Astrocyte of the spinal cord (primary cell): Measurements from ENCODE around the gene SHANK3.

Experiments
- DNase-seq: peaks from one replicate; pipeline ENCODE4 v3.0.0; 2011; ENCODE audit warnings: low read depth, low spot score
- H3K4me3 ChIP-seq: 2 replicates; pipeline ENCODE4 v1.5.1; 2011; ENCODE audit warnings: low read depth, mild to moderate bottlenecking, low read length, moderate library complexity
- CTCF ChIP-seq: IDR thresholded peaks from 2 replicates; pipeline ENCODE4 v1.5.1; 2012; ENCODE audit warnings: low read depth, mild to moderate bottlenecking, low read length, inconsistent platforms
- in situ Hi-C: cut with HindIII; loops from 2 replicates; pipeline ENCODE4 v1.10.0; 2017; ENCODE audit warnings: low sequenced_read_pairs

The SHANK3 gene

GRCh38 chr22:50688448-50688847 is 15.8 kb downstream of the SHANK3 start:
- H3K4me3 ChIP-seq = no peak overlapping the region
- TF ChIP-seq CTCF = no peak
- in situ Hi-C loops = no loop called here
- no peak for DNase-seq

GRCh38 chr22:50691521-50691920 is 18.9 kb downstream of the SHANK3 start:
- DNase-seq = peak; percentile 35
- peak; percentile 57 for TF ChIP-seq CTCF
- in situ Hi-C loops = no loop called here

GRCh38 chr22:50693462-50693861 is 20.8 kb downstream of the SHANK3 start:
- no peak for DNase-seq
- no peak overlapping the region for H3K4me3 ChIP-seq
- in situ Hi-C loops = no loop called here
- no peak for TF ChIP-seq CTCF

More at GRCh38 chr22:50691521-50691920, 18.9 kb downstream of the SHANK3 start:
- H3K4me3 ChIP-seq = no peak overlapping the region

DNA sequence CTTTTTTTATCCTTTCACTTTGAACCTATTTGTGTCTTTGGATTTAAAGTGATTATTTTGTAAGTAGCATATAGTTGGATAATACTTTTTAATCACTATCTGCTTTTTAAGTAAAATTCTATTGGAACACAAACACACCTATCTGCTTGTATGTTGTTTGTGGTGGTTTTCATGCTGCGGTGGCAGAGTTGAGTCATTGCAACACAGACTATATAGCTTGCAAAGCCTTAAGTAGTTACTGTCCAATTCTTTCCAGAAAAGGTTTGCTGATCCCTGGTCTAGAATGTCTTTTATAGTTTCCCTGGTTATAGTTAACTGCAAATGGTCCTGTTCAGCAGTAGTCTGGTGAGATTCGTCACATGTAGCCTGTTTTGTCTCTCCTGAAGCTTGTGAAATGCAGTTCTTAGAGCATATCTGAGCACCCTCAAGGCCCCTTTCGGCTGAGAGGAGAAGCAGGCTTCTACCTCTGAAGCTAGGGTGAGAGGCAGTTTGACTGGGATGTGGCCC is 21.5 kb downstream of the SHANK3 start:
- no peak overlapping the region for H3K4me3 ChIP-seq
- DNase-seq = peak; percentile 8
- in situ Hi-C loops = no loop called here
- no peak for TF ChIP-seq CTCF

GRCh38 chr22:50694766-50695420 is 22.3 kb downstream of the SHANK3 start:
- no peak for DNase-seq
- in situ Hi-C loops = no loop called here

More at GRCh38 chr22:50694766-50695420, 22.3 kb downstream of the SHANK3 start:
- no peak overlapping the region for H3K4me3 ChIP-seq
- TF ChIP-seq CTCF = no peak
